HL-60 (cell line): ENCODE data around the gene RNGTT.

Experiments
- DNase-seq, 2 experiments: peaks; one replicate each; pipeline ENCODE4 v3.0.0-alpha.2; 2010 to 2020; ENCODE audit warnings: low read depth in 1 of 2, low spot score in 1 of 2
- H3K27ac ChIP-seq: fragments of 250-450 bp; sonication (Bioruptor Pico); replicated peaks from 2 replicates; pipeline ENCODE4 v1.5.1; 2020; ENCODE audit warnings: mild to moderate bottlenecking, moderate library complexity
- H3K27me3 ChIP-seq: fragments of 250-450 bp; sonication (Bioruptor Pico); 2 replicates; pipeline ENCODE4 v1.5.1; 2021; ENCODE audit warnings: mild to moderate bottlenecking, moderate library complexity; ENCODE audit not compliant: insufficient read depth, poor library complexity, severe bottlenecking
- H3K4me3 ChIP-seq: replicated peaks from 2 replicates; pipeline ENCODE4 v1.5.1; 2011; ENCODE audit warnings: mild to moderate bottlenecking, control low read depth, low read length; ENCODE audit not compliant: insufficient read depth
- CTCF ChIP-seq: IDR thresholded peaks from one replicate; pipeline ENCODE4 v1.5.1; 2011; ENCODE audit warnings: low read length, control low read depth, inconsistent platforms; ENCODE audit not compliant: insufficient read depth
- GABPA ChIP-seq: IDR thresholded peaks from 2 replicates; pipeline ENCODE4 v1.6.1; 2012; ENCODE audit warnings: low read depth
- POLR2AphosphoS5 ChIP-seq: IDR thresholded peaks from 2 replicates; pipeline ENCODE4 v1.6.1; 2012; ENCODE audit warnings: low read depth
- SPI1 ChIP-seq: IDR thresholded peaks from 2 replicates; pipeline ENCODE4 v1.6.1; 2012; ENCODE audit warnings: low read depth, mild to moderate bottlenecking, borderline replicate concordance
- TF ChIP-seq, protein P1 (sequence below): IDR thresholded peaks from 2 replicates; pipeline ENCODE4 v1.6.1; 2012; ENCODE audit warnings: low read depth; ENCODE audit not compliant: insufficient replicate concordance

RNGTT gene

DNA sequence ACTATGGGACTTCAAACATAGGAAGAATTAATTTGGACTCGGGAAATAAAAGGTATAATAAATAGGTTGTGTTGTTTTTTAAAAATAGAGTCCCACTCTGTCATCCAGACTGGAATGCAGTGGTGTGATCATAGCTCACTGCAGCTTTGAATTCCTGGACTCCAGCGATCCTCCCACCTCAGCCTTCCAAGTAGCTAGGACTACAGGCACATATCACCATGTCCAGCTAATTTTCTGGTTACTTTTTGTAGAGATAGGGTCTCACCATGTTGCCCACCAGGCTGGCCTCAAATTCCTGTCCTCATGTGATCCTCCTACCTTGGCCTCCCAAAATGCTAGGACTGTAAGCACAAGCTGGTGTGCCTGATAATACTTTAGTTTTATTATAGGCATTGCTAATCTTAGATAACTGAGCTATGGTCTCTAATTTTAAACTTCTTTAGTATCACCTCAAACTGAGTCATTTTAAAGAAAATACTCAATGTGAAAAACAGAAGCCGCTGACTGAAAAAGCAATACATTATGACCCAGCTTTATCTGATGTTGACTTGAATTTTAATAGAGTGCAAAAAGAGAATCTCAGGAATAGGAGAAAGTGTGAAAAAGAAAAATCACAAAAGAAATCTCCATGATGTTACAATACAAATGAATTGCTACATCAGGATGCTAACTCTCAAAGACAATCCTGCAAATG lies 251.0 kb downstream of the RNGTT start:
- Histone ChIP-seq H3K27ac (no peak overlapping the region), H3K27me3 (no peaks in the 10 kb centered on the region), H3K4me3 (no peak overlapping the region)
- no peak for TF ChIP-seq SPI1
- TF ChIP-seq GABPA, result no peak
- TF ChIP-seq, protein P1, sequence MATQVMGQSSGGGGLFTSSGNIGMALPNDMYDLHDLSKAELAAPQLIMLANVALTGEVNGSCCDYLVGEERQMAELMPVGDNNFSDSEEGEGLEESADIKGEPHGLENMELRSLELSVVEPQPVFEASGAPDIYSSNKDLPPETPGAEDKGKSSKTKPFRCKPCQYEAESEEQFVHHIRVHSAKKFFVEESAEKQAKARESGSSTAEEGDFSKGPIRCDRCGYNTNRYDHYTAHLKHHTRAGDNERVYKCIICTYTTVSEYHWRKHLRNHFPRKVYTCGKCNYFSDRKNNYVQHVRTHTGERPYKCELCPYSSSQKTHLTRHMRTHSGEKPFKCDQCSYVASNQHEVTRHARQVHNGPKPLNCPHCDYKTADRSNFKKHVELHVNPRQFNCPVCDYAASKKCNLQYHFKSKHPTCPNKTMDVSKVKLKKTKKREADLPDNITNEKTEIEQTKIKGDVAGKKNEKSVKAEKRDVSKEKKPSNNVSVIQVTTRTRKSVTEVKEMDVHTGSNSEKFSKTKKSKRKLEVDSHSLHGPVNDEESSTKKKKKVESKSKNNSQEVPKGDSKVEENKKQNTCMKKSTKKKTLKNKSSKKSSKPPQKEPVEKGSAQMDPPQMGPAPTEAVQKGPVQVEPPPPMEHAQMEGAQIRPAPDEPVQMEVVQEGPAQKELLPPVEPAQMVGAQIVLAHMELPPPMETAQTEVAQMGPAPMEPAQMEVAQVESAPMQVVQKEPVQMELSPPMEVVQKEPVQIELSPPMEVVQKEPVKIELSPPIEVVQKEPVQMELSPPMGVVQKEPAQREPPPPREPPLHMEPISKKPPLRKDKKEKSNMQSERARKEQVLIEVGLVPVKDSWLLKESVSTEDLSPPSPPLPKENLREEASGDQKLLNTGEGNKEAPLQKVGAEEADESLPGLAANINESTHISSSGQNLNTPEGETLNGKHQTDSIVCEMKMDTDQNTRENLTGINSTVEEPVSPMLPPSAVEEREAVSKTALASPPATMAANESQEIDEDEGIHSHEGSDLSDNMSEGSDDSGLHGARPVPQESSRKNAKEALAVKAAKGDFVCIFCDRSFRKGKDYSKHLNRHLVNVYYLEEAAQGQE, result no peak
- TF ChIP-seq CTCF, result no peak
- no peak for TF ChIP-seq POLR2AphosphoS5
- no peak for DNase-seq

GRCh38 chr6:88709819-88710246 lies 253.6 kb downstream of the RNGTT start:
- no peak overlapping the region for H3K4me3 ChIP-seq
- H3K27me3 ChIP-seq, result no peaks in the 10 kb centered on the region
- TF ChIP-seq POLR2AphosphoS5 (no peak), GABPA (no peak), CTCF (no peak), SPI1 (no peak)
- TF ChIP-seq, protein P1, result no peak
- no peak overlapping the region for H3K27ac ChIP-seq
- DNase-seq, result no peak

- no peak for DNase-seq
- TF ChIP-seq POLR2AphosphoS5, result no peak
- TF ChIP-seq, protein P1, result no peak
- no peak for TF ChIP-seq CTCF
- no peak for TF ChIP-seq GABPA
- no peak for TF ChIP-seq SPI1
- Histone ChIP-seq H3K4me3 (no peak overlapping the region), H3K27me3 (no peaks in the 10 kb centered on the region), H3K27ac (no peak overlapping the region)
Observed at GRCh38 chr6:88708197-88708744, 255.1 kb downstream of the RNGTT start.
